Inflammatory macrophage treated with lipopolysaccharide for 1 hour (primary cell): ENCODE results near the gene GPBAR1.

ENCODE experiments used
- DNase-seq, 2 donors: peaks; one replicate each; pipeline ENCODE4 v3.0.0-alpha.2; 2020 to 2022

GPBAR1 gene

GRCh38 chr2:218286570-218287459 lies 26.0 kb downstream of the GPBAR1 start:
- peak; percentile 96 to 99 for DNase-seq

GRCh38 chr2:218289639-218290315 lies 29.0 kb downstream of the GPBAR1 start:
- DNase-seq, result peak; percentile 38 to 59

- DNase-seq, result peak; percentile 42 to 49
These were observed 29.8 kb downstream of the GPBAR1 start for GRCh38 chr2:218290316-218291261.

GRCh38 chr2:218291318-218292047 lies 30.7 kb downstream of the GPBAR1 start:
- DNase-seq, result peak; percentile 64 to 74

DNA sequence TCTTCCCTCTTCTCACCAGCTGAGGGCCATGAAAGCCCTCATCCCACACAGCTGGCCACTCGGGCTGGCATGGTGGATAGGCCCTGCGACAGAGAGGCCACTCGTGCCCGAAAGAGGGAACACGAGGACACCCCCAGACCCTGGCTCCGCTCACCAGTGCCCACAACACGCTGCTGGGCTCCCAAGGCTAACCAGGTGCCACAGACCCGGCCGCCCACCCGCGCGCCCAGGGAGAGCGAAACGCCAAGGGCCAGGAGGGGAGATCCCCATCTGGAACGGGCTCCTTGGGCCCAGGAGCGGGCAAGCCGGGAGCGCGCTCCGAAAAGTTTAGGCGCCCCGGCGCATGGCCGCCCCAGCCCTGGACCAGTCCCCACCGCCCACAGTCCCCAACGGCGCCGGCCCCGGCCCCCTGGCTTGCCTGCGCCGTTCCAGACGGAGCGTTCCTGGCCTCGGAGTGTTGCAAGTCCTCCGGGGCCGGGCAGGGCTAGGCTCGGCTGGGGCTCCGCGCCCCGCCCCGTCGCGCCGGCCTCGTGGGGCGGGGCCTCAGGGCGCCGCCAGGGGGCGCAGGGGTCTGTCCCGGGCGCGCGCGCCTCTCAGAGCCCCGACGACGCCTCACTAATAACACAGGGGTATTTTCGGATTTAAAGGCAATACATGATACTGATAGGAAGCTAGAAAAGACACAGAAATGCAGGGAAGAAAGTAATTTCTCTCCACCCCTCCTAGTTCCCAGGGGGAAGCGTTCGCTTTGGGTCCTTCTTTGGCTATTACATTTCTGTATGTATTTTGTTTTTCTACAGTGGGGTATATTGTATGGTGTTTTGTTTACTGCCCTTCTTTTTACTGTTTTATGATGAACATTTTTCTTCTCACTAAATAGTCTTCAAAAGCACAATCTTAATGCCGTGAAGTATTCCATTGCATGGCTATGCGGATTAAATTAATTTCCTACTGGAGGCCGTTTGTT lies 31.5 kb downstream of the GPBAR1 start, which contains the start of gene TMBIM1:
Gene TMBIM1 (minus strand): TSS at position 456 of the 967 bp plus-strand sequence. CDS start 10,362 bp downstream, outside the sequence.
- DNase-seq, result peak; percentile 76 to 86

DNA sequence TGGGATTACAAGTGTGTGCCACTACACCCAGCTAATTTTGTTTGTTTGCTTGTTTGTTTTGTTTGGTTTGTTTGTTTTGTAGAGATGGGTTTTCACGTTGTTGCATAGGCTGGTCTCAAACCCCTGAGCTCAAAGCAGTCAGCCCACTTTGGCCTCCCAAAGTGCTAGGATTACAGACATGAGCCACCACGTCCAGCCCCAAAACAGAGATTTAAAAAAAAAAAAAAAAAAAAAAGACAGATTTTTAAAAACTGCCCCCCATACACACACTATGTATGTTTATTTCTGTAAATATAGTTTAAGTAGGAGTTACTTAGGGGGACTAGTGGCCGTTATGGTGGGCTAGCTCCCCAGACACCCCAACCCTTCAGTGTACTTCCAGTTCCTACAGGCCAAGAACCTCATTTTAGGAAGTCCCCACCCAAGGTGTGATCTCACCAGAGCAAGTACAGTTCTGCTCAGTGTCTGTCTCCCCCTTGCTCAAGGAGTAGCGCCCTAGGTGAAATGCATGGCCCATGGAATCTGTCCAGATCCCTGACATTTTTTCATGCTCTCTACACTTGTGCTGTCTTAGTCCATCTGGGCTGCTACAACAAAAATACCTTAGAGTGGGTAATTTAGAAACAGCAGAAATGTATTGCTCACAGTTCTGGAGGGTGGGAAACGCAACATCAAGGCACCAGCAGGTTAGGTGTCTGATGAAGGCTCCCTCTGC lies 33.1 kb downstream of the GPBAR1 start:
- DNase-seq, result peak; percentile 34 to 65

DNA sequence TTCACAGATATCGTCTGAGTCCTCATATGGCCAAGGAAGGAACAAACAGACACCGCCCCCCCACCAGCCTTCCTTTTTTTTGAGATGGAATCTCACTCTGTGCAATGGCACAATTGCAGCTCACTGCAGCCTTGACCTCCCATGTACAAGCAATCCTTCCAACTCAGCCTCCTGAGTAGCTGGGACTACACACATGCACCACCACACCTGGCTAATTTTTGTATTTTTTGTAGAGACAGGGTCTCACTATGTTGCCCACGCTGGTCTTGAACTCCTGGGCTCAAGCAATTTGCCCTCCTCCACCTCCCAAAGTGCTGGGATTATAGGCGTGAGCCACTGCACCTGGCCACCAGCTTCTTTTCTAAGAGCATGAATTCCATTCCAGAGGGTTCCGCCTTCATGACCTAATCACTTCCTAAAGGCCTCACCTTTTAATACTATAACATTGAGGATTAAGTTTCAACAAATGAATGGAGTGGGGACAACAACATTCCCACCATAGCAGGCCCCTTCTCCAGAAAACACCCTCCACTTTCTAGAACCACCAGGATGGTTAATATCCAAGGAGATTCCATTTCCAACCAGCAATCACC lies 33.7 kb downstream of the GPBAR1 start:
- DNase-seq, result no peak

- no peak for DNase-seq
These were observed 34.2 kb downstream of the GPBAR1 start for GRCh38 chr2:218295029-218295428.

DNA sequence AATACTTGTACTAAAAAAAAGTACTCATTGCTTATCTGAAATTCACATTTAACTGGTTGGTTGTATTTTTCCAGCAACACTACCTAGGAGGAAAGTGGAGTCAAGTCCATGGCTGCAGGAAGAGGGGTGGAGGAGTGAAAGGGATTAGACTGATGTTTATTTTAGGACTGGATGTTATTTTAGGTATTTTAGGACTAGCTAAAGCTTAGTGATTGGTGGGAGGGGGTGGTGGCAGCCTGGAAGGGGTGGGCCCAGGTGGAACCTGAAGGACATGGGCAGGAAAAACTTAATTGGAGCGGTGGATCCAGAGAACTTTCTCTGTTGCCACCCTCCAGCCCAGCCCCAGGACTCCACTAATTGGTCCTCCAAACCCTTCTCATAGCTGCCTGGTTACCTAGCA lies 35.4 kb downstream of the GPBAR1 start:
- no peak for DNase-seq

DNA sequence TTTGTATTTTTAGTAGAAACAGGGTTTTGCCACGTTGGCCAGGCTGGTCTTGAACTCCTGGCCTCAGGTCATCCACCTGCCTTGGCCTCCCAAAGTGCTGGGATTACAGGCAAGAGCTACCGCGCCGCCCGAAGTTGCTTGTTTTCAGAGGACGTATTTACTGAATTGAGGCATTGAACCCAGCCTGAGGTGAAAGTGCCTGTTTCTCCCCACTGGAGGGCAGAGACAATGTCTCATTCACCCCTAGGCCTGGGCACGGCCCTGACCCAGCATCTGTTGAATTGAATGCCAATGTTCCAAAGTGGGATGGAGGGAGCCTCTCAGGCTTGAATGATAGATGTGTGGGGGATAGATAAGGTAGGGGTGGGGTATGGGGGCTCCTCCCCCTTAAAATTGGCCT lies 36.0 kb downstream of the GPBAR1 start:
- DNase-seq, result no peak

DNA sequence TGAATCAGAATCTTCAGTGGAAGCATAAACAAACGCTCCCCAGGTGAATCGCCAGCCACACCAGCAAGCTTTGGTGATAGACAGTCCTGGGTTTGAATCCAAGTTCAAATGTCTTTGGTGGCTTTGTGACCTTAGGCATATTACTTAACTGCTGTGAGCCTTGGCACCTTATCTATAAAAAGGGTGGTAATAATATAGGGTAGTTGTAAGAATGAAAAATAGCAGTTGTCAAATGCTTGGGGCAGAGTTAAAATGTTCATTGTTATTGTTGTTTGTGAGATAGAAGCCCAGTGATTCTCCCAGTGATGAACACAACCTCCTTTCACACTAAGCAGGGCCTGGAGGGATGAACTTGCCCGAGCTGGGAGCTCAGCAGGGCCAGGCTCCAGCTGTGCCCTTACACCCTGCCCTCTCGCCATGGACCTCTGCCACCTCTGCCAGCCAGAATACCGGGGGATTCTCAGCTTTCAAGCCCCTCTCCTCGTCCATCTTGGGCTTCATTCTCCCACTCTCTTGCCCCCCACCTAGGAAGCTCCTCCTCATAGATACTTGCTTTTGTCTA lies 37.6 kb downstream of the GPBAR1 start:
- DNase-seq, result no peak

- peak in 1 of 2 donors; percentile 57 for DNase-seq
These were observed 39.3 kb downstream of the GPBAR1 start for GRCh38 chr2:218300141-218300540.

- DNase-seq, result peak; percentile 57 to 98
These were observed 40.5 kb downstream of the GPBAR1 start for GRCh38 chr2:218301176-218301819.

GRCh38 chr2:218305383-218305782 lies 44.6 kb downstream of the GPBAR1 start:
- DNase-seq, result no peak

GRCh38 chr2:218306184-218306920 lies 45.5 kb downstream of the GPBAR1 start:
- DNase-seq, result no peak

- no peak for DNase-seq
These were observed 46.7 kb downstream of the GPBAR1 start for GRCh38 chr2:218307415-218308090.

GRCh38 chr2:218310853-218311540 lies 50.2 kb downstream of the GPBAR1 start:
- DNase-seq, result no peak
